Measurements from ENCODE around the gene ZFP37.
"Not testable (repeated sequence)": the region's sequence is repeated elsewhere in the genome, so short reads cannot be mapped to it uniquely, and the experiment has no call there.

GRCh38 chr9:113089143-113089505, 32.6 kb upstream of the ZFP37 start:
- TF ChIP-seq CTCF (conservative IDR thresholded peaks at IDR 0.05; ENCODE audit: low read depth, low read length); RAD21 (IDR thresholded peaks at IDR 0.05; ENCODE audit: low read length); CEBPB (IDR thresholded peaks at IDR 0.05; ENCODE audit: low read depth, low read length); POLR2A (IDR thresholded peaks at IDR 0.05; ENCODE audit: low read depth, low read length); MAFK (IDR thresholded peaks at IDR 0.05; ENCODE audit: low read depth, low read length); FOS (IDR thresholded peaks at IDR 0.05; ENCODE audit: low read depth, low read length); SMC3 (IDR thresholded peaks at IDR 0.05; ENCODE audit: low read depth, low read length); BHLHE40 (IDR thresholded peaks at IDR 0.05; ENCODE audit: low read depth, low read length); MXI1 (IDR thresholded peaks at IDR 0.05; ENCODE audit: borderline replicate concordance, low read depth, low read length): not testable (repeated sequence)

Measured in IMR-90 (cell line).